Measurements from ENCODE around the gene PHF8.

The PHF8 gene

GRCh38 chrX:54044126-54044876, at the start of gene PHF8:
Gene PHF8, minus strand, starts transcription at chrX:54044473. Its CDS starts 1,745 bp downstream, at chrX:54042728.
- peak; percentile 90 for DNase-seq (ENCODE audit: low spot score)

- no peak for DNase-seq (ENCODE audit: low spot score)
Measured at GRCh38 chrX:54093571-54093970, 49.3 kb upstream of the PHF8 start.

- DNase-seq (ENCODE audit: low spot score) = no peak
Measured at GRCh38 chrX:54093159-54093558, 48.9 kb upstream of the PHF8 start.

GRCh38 chrX:54090880-54091279, 46.6 kb upstream of the PHF8 start:
- no peak for DNase-seq (ENCODE audit: low spot score)

DNA sequence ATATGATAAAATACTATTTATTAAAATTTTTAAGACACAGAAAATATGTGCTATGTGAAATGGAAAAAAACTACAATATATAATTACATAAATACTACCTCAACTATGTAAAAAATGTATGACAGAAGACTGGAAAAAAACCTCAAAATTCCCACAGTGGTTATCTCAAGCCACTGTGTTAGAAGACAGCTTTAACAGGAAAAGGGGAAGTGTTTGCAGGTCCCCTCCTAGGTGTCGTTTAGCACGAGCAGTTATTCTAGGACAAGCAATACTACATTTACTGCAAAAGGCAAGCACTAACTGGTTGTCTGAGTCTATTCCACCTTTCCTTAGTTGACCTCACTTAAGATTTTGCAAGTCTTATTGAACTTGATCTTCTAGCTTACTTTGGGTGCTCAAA, 44.9 kb upstream of the PHF8 start:
- DNase-seq (ENCODE audit: low spot score) = no peak

DNA sequence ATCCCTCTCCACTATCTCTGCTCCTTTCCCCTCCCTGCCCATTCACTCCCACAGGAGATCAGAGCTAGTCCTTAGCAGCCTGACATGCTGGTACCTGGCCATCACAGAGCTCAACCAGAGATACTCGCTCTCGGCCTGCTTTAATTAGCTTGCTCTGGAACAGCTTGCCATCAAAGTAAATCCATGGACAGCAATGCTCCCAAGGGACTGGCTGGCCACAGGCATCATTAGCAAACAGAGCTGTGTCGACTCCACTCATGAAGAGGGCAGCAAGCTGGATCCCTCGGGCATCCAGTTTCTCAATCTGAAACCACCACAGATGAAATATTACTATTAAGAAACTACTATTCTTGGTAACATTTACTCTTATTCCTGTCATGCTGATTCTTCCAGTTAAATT, 43.4 kb upstream of the PHF8 start:
- DNase-seq (ENCODE audit: low spot score) = peak; percentile 14

DNA sequence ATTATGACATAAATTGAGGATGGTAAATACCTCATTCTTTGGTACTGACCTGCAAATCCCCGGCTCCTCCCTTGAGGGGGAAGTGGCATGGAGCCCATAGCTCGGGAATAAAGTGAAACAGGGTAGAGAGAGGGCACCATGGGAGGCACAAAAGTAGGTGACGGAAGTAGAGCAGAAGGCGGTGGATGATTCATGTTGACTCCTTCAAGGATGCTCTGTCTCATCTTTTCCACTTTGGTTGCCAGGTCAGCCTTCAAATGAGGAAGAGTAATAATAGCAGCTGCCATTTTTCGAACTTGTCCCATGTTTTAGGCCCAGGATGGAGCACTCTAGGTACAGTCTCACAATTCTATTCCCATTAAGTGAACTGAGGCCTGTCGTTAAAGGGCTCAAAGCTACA, 41.4 kb upstream of the PHF8 start:
- DNase-seq (ENCODE audit: low spot score) = no peak

GRCh38 chrX:54076903-54077302, 32.6 kb upstream of the PHF8 start:
- no peak for DNase-seq (ENCODE audit: low spot score)

DNA sequence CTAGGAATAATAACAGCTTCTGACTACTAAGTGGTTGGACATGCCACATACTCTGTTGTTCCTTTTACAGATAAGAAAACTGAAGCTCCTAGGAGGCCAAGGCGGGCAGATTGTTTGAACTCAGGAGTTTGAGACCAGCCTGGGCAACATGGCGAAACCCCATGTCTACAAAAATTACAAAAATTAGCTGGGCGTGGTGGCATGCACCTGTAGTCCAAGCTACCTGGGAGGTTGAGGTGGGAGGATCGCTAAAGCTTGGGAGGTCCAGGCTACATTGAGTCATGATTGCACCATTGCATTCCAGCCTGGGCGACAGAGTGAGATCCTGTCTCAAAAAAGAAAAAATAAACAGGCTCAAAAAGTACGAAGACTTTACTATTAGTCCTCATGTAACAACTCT, 30.6 kb upstream of the PHF8 start:
- DNase-seq (ENCODE audit: low spot score) = no peak

DNA sequence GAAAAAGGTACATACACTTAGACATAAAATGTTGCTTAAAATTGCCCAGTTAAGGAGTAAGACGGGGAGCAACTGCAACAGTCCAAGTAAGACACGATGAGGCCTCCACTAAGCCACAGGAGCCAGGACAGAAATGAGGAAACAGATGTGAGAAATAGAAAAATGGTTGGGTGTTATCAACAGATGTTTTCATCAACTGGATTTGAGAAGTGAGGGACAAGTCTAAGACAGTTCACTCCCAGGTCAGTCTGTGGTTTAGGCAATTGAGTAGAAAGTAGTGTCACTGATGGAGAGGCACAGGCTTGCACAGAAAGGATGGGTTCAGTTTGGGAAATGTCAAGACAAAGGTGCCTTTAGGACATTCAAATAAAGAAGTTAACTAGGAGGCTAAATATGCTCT, 23.5 kb upstream of the PHF8 start:
- no peak for DNase-seq (ENCODE audit: low spot score)

DNA sequence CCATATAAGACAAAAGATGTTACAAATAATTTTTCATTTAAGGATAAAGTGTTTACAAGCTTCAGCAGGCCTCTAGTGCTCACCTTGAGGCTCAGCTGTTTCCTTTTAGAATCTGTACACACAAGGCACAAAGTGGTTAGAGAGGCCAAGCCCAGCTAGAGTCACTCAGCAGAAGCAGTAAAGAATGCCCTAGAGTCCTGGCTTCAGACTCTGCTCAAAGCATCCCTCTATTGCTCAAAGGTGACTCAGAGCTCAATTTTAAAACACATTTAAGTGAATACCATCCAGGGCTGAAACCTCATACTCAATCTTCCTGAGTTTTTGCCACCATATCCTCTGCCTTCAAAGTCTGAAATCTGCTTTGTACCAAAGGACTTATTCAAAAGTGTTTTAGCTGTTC, 22.6 kb upstream of the PHF8 start:
- no peak for DNase-seq (ENCODE audit: low spot score)

DNA sequence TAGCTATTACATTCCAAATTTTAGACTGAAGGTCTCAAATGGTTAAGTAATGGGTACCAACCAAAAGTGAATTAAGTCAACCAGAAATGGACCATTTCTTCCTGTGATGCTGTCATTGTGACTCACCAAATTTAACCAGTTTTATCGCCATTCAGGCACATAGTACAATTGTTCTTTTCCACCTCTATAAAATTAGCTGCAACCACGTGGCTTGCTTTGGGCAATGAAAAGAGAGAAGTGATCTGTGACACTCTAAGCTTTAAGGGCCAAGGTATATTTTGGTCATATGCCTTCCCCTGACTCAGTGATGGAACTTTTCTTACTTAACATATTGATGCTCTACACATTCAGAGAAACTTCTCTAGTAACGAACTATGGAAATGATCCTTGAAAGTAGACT, 20.3 kb upstream of the PHF8 start:
- DNase-seq (ENCODE audit: low spot score) = no peak

DNA sequence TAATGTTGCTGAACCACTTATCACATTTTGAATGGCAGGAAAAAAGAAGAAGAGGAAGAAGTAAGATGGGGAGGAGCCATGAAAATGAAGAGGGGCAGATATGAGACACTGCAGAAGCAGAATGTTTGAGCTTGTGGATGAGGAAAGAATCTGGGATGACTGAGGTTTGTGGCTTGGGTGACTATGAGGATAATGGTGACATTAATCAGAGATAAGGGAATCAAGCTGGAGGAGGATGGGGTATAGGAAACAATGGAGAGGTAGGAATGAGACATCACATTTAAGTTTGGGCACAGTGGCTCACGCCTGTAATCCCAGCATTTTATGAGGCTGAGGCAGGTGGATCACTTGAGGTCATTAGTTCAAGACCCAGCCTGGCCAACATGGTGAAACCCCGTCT, 19.1 kb upstream of the PHF8 start:
- no peak for DNase-seq (ENCODE audit: low spot score)

DNA sequence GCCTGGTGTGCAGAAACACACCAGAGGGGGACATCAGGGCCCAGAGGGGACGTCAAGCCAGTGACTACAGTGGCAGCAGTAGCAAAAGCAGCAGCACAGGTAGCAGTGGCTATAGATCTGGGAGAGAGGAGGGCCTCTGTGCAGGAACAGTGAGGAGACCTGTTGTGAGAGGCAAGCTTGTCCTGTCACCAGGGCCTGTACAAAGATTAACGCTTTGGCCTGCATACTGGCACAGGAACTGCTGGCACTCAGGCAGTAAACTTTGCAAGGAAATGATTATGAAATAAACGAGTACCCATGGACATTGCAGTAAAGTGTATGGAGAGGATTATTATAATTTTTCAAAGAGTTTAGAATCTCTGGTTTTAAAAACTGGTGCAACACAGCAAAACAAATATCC, 5.5 kb upstream of the PHF8 start:
- DNase-seq (ENCODE audit: low spot score) = no peak

GRCh38 chrX:54048412-54048811, 4.1 kb upstream of the PHF8 start:
- DNase-seq (ENCODE audit: low spot score) = no peak

- no peak for DNase-seq (ENCODE audit: low spot score)
Measured at GRCh38 chrX:54045563-54046228, 1.4 kb upstream of the PHF8 start.

GRCh38 chrX:54044877-54045338, 635 bp upstream of the PHF8 start:
- no peak for DNase-seq (ENCODE audit: low spot score)

DNA sequence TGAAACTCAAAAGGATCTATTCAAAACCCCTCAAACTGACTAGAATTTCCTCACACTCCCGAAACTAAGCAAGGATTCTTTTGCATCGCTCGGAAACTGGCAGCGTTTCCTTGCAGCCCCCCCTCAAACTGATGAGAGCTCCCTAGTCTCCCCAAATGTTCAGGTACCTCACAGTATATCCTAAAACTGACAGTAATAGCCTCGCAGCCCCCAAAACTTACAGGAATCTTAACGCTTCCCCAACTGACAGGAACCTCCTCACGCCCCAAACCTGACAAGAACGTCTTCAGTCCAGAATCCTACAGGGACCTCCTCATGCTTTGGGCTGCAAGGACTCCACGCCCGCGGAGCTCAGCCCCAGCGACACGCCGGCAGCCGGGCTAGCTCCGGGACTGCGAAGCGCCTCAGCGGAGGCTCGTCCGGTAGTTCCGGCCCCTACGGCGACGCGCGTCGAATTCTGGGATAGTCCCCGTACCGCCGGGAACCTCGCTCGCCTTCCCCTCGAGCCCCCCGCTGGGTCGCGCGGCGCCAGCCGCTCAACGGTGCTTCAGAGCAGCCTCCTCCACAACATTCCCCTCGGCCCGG, 640 bp downstream of the PHF8 start:
- DNase-seq (ENCODE audit: low spot score) = peak; percentile 48

DNA sequence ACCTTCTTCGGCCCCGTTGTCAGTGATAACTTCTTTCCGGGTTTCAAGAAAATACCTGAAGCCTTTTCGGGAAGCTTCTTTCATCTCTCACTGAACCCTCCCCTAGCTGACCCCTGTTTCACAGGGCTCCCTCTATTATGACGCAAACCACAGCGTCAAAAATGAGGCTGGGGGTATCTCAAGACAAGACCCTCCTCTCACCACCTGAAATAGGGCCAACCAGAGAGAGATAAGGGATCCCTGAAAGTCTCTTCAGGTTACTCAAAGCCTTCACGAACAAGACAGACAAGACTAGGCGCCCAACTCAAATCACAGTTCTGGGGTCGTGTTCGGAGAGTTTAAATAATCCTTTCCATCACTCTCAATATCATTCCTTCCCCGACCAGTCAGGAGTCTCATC, 1.2 kb downstream of the PHF8 start:
- DNase-seq (ENCODE audit: low spot score) = no peak

DNA sequence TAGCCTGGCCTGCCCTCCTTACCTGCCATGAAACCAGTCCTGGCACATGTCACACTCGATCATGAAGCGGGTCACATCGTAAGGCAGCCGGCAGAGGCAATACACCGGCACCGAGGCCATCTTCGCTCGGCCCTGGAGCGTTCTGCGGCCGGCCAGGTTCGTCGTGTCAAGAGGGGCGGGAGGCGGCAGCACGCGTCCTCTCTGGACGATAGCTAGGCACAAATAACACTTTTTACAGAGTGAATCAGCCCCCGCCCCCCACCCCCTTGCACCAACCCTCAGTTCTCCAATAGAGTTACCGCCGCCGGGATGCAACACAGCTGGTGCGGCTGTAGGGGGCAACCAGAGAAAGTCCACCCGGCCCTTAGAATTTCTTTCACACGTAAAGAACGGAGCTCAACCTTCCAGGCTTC, 1.7 kb downstream of the PHF8 start:
- peak; percentile 66 for DNase-seq (ENCODE audit: low spot score)

GRCh38 chrX:54030329-54030728, 13.9 kb downstream of the PHF8 start:
- no peak for DNase-seq (ENCODE audit: low spot score)

DNA sequence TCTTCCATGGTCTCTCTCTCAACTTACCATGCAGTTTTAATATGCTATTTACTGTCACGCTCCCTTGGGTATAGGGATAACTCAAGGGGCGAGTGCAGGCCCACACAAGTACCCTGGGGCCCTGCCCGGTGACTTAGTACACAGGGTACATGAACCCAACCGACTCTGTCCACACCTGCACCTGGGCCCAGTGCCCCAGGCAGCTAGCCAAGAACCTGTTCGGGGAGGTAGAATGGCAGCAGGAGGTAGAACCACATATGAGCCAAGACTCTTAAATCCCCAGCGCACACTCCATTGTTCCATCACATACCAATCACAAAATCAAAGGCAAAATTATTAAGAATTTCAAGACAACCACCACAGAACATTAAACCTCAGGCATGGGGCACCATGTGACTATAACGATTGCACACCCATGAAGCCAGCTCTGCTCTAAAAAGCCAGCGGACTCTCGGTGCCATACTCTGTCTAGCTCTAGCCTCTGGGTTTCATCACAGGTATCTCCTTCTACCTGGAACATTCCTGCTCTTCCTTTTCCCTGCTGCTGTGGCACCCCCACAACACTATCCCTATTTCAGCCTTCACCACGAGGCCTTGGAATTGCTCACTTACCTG, 14.6 kb downstream of the PHF8 start:
- no peak for DNase-seq (ENCODE audit: low spot score)

GRCh38 chrX:54024350-54024749, 19.9 kb downstream of the PHF8 start:
- DNase-seq (ENCODE audit: low spot score) = no peak
